ENCODE results near the gene ABCA3.
"Not testable (repeated sequence)": the region's sequence is repeated elsewhere in the genome, so short reads cannot be mapped to it uniquely, and the experiment has no call there.

Gene ABCA3

GRCh38 chr16:2278956-2279800 is 61.4 kb downstream of the ABCA3 start:
- DNase-seq: no peak

GRCh38 chr16:2278272-2278608 is 62.3 kb downstream of the ABCA3 start:
- DNase-seq: no peak

- DNase-seq: no peak
Measured at GRCh38 chr16:2277466-2278271, 62.9 kb downstream of the ABCA3 start.

GRCh38 chr16:2276368-2277195 is 63.9 kb downstream of the ABCA3 start:
- DNase-seq: no peak

- no peak for DNase-seq
Measured at GRCh38 chr16:2275476-2276367, 64.8 kb downstream of the ABCA3 start.

GRCh38 chr16:2273931-2274330 is 66.6 kb downstream of the ABCA3 start:
- no peak for DNase-seq

GRCh38 chr16:2273484-2273883 is 67.0 kb downstream of the ABCA3 start:
- no peak for DNase-seq

GRCh38 chr16:2271848-2272461 is 68.6 kb downstream of the ABCA3 start:
- no peak for DNase-seq

- no peak for DNase-seq
Measured at GRCh38 chr16:2270588-2271470, 69.7 kb downstream of the ABCA3 start.

GRCh38 chr16:2270070-2270462 is 70.5 kb downstream of the ABCA3 start:
- DNase-seq: no peak

- peak; percentile 97 for DNase-seq
Measured at GRCh38 chr16:2267913-2268666, 72.4 kb downstream of the ABCA3 start, which contains the start of gene RNPS1. RNPS1 (minus strand) TSS chr16:2268126; CDS start chr16:2264643, 3,483 bp downstream.

GRCh38 chr16:2267505-2267912 is 73.0 kb downstream of the ABCA3 start:
- peak; percentile 72 for DNase-seq

- not testable (repeated sequence) for DNase-seq
Measured at GRCh38 chr16:2266887-2267286, 73.6 kb downstream of the ABCA3 start.

GRCh38 chr16:2263026-2263425 is 77.5 kb downstream of the ABCA3 start:
- DNase-seq: not testable (repeated sequence)

- no peak for DNase-seq
Measured at GRCh38 chr16:2260250-2260649, 80.3 kb downstream of the ABCA3 start.

GRCh38 chr16:2258530-2258929 is 82.0 kb downstream of the ABCA3 start:
- not testable (repeated sequence) for DNase-seq

GRCh38 chr16:2257726-2258125 is 82.8 kb downstream of the ABCA3 start:
- no peak for DNase-seq

GRCh38 chr16:2256531-2257140 is 83.9 kb downstream of the ABCA3 start:
- no peak for DNase-seq

- no peak for DNase-seq
Measured at GRCh38 chr16:2253293-2253692, 87.2 kb downstream of the ABCA3 start.

All from inflammatory macrophage treated with lipopolysaccharide for 4 hours (primary cell).